GM18858 (cell line): ENCODE results near the gene CFAP54.

ENCODE experiments used
- ATAC-seq: cut with Tn5 transposase; IDR thresholded peaks from one replicate; pipeline ENCODE4 v1.9.1; 2021; ENCODE audit not compliant: unreplicated experiment

Gene CFAP54

GRCh38 chr12:96882862-96883261 lies 393.5 kb downstream of the CFAP54 start:
- ATAC-seq, result no peak

GRCh38 chr12:96883571-96883970 lies 394.2 kb downstream of the CFAP54 start:
- no peak for ATAC-seq

GRCh38 chr12:96886998-96887677 lies 397.8 kb downstream of the CFAP54 start:
- no peak for ATAC-seq

- ATAC-seq, result no peak
These were observed 400.0 kb downstream of the CFAP54 start for GRCh38 chr12:96889273-96889933.

GRCh38 chr12:96890331-96890730 lies 401.0 kb downstream of the CFAP54 start:
- ATAC-seq, result no peak

- ATAC-seq, result no peak
These were observed 402.7 kb downstream of the CFAP54 start for GRCh38 chr12:96892104-96892503.

GRCh38 chr12:96897421-96897820 lies 408.0 kb downstream of the CFAP54 start:
- no peak for ATAC-seq

- ATAC-seq, result no peak
These were observed 411.8 kb downstream of the CFAP54 start for GRCh38 chr12:96901175-96901574.

GRCh38 chr12:96902076-96902475 lies 412.7 kb downstream of the CFAP54 start:
- ATAC-seq, result no peak

GRCh38 chr12:96906498-96906848 lies 417.1 kb downstream of the CFAP54 start:
- no peak for ATAC-seq

- ATAC-seq, result peak; percentile 87
These were observed 417.7 kb downstream of the CFAP54 start, which contains the start of gene NEDD1 for GRCh38 chr12:96906849-96907670. Gene NEDD1 (plus strand): TSS chr12:96907257. CDS start chr12:96909760, 2,503 bp downstream.

- peak; percentile 2 for ATAC-seq
These were observed 418.5 kb downstream of the CFAP54 start for GRCh38 chr12:96907671-96908422.

- ATAC-seq, result no peak
These were observed 419.0 kb downstream of the CFAP54 start for GRCh38 chr12:96908423-96908675.

- ATAC-seq, result no peak
These were observed 422.9 kb downstream of the CFAP54 start for GRCh38 chr12:96912261-96912660.

GRCh38 chr12:96912943-96913342 lies 423.6 kb downstream of the CFAP54 start:
- ATAC-seq, result no peak

GRCh38 chr12:96919510-96920210 lies 430.3 kb downstream of the CFAP54 start:
- ATAC-seq, result no peak
